PC-9 (cell line): ENCODE results near the gene LGI1. TPM values are rescaled to one million over a fixed set of nuclear protein-coding genes. Genes with fewer than 3 reads are reported as not detected.

Experiments used
- BruUV-seq: library from RNA; stranded (reverse); fragments of 400-500 nt; replicated peaks from 2 replicates; lab custom pipeline; 2021; lab: Mats Ljungman, UMichigan
- CTCF ChIA-PET: fragments of 300-600 bp; sonication (Branson Sonifier 250); formaldehyde crosslinking; loops from one replicate; lab custom pipeline; 2022; ENCODE audit warnings: antibody characterized with exemption; lab: Charles Lee
- POLR2A ChIA-PET: fragments of 300-600 bp; sonication (Branson Sonifier 250); formaldehyde crosslinking; loops from one replicate; lab custom pipeline; 2022; ENCODE audit warnings: antibody characterized with exemption; ENCODE audit not compliant: unreplicated experiment; lab: Charles Lee
- DNase-seq, 2 experiments: peaks; one replicate each; pipeline versions ENCODE4 v3.0.0 to v3.0.0-alpha.2; 2015 to 2022; ENCODE audit warnings: mixed read lengths in 1 of 2
- H2AFZ ChIP-seq: fragments of 200-600 bp; sonication (generic); 2 replicates; pipeline ENCODE4 v1.8.1; 2017; ENCODE audit warnings: antibody characterized with exemption
- H3F3A ChIP-seq: fragments of 200-600 bp; sonication (generic); 2 replicates; pipeline ENCODE4 v1.8.1; 2017; ENCODE audit warnings: antibody characterized with exemption, mild to moderate bottlenecking, low read depth; ENCODE audit not compliant: insufficient read depth
- H3K27ac ChIP-seq: fragments of 200-600 bp; sonication (generic); 2 replicates; pipeline ENCODE4 v1.6.1; 2016; ENCODE audit warnings: mixed run types
- H3K27me3 ChIP-seq: fragments of 200-600 bp; sonication (generic); 2 replicates; pipeline ENCODE4 v1.6.1; 2016; ENCODE audit warnings: low read depth, mixed run types; ENCODE audit not compliant: insufficient read depth
- H3K36me3 ChIP-seq: fragments of 200-600 bp; sonication (generic); 2 replicates; pipeline ENCODE4 v1.6.1; 2016; ENCODE audit warnings: low read depth, mixed run types
- H3K4me1 ChIP-seq: fragments of 200-600 bp; sonication (generic); replicated peaks from 2 replicates; pipeline ENCODE4 v1.6.1; 2016; ENCODE audit warnings: mixed run types; ENCODE audit not compliant: insufficient read depth
- H3K4me2 ChIP-seq: fragments of 200-600 bp; sonication (generic); 2 replicates; pipeline ENCODE4 v1.6.1; 2017; ENCODE audit warnings: mixed run types
- H3K4me3 ChIP-seq: fragments of 200-600 bp; sonication (generic); 2 replicates; pipeline ENCODE4 v1.6.1; 2016; ENCODE audit warnings: mixed run types
- H3K79me2 ChIP-seq: fragments of 200-600 bp; sonication (generic); 2 replicates; pipeline ENCODE4 v1.6.1; 2017; ENCODE audit warnings: low read depth, mixed run types
- H3K9me2 ChIP-seq: fragments of 200-600 bp; sonication (generic); 2 replicates; pipeline ENCODE4 v1.8.1; 2017; ENCODE audit warnings: mild to moderate bottlenecking; ENCODE audit not compliant: insufficient read depth
- H3K9me3 ChIP-seq: fragments of 200-600 bp; sonication (generic); 2 replicates; pipeline ENCODE4 v1.8.1; 2016; ENCODE audit warnings: low read depth; ENCODE audit not compliant: insufficient read depth
- H4K20me1 ChIP-seq: fragments of 200-600 bp; sonication (generic); 2 replicates; pipeline ENCODE4 v1.8.1; 2017; ENCODE audit not compliant: insufficient read depth
- EZH2 ChIP-seq: fragments of 200-600 bp; sonication (generic); IDR thresholded peaks from 2 replicates; pipeline ENCODE4 v1.8.0; 2017; ENCODE audit warnings: antibody characterized with exemption, low read depth
- intact Hi-C: fragments of 100-400 bp; cut with micrococcal nuclease; formaldehyde crosslinking; loops from one replicate; pipeline ENCODE4 v1.10.0; 2022; ENCODE audit not compliant: unreplicated experiment
- total RNA-seq: library from RNA; stranded (reverse); gene quantifications from 2 replicates; pipeline ENCODE4 v1.2.3, GENCODE V29; 2021
- TF ChIP-seq, protein P1 (sequence below): fragments of 200-600 bp; sonication (generic); conservative IDR thresholded peaks from 2 replicates; pipeline ENCODE4 v1.6.1; 2017; ENCODE audit warnings: mixed run types, antibody characterized with exemption, mild to moderate bottlenecking, moderate library complexity

The LGI1 gene
- total RNA-seq, 1 experiment from 2014 or later = not detected

GRCh38 chr10:93762979-93763391, 5.2 kb downstream of the LGI1 start:
- CTCF ChIA-PET = no interaction called here
- Histone ChIP-seq H3K27ac (no peak overlapping the region), H3F3A (no peaks in the 10 kb centered on the region), H3K4me3 (no peak overlapping the region), H3K9me2 (no peaks in the 10 kb centered on the region), H3K4me2 (no peak overlapping the region), H3K36me3 (no peaks in the 10 kb centered on the region), H4K20me1 (no peaks in the 10 kb centered on the region), H3K9me3 (no peaks in the 10 kb centered on the region), H3K4me1 (no peaks in the 10 kb centered on the region), H3K27me3 (no peaks in the 10 kb centered on the region), H3K79me2 (no peaks in the 10 kb centered on the region), H2AFZ (no peak overlapping the region)
- no peak for TF ChIP-seq EZH2
- TF ChIP-seq, protein P1, sequence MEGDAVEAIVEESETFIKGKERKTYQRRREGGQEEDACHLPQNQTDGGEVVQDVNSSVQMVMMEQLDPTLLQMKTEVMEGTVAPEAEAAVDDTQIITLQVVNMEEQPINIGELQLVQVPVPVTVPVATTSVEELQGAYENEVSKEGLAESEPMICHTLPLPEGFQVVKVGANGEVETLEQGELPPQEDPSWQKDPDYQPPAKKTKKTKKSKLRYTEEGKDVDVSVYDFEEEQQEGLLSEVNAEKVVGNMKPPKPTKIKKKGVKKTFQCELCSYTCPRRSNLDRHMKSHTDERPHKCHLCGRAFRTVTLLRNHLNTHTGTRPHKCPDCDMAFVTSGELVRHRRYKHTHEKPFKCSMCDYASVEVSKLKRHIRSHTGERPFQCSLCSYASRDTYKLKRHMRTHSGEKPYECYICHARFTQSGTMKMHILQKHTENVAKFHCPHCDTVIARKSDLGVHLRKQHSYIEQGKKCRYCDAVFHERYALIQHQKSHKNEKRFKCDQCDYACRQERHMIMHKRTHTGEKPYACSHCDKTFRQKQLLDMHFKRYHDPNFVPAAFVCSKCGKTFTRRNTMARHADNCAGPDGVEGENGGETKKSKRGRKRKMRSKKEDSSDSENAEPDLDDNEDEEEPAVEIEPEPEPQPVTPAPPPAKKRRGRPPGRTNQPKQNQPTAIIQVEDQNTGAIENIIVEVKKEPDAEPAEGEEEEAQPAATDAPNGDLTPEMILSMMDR = no peak
- intact Hi-C loops = no loop called here
- BruUV-seq = no TSS peak
- no peak for DNase-seq
- POLR2A ChIA-PET = no interaction called here

GRCh38 chr10:93766918-93767317, 9.2 kb downstream of the LGI1 start:
- no peaks in the 10 kb centered on the region for H3K27me3 ChIP-seq
- H3K27ac ChIP-seq = no peak overlapping the region
- ChIA-PET POLR2A (no interaction called here), CTCF (no interaction called here)
- H3K4me1 ChIP-seq = no peaks in the 10 kb centered on the region
- no peak overlapping the region for H2AFZ ChIP-seq
- no peaks in the 10 kb centered on the region for H3K9me3 ChIP-seq
- BruUV-seq = no TSS peak
- no peaks in the 10 kb centered on the region for H3K79me2 ChIP-seq
- H3K4me3 ChIP-seq = no peak overlapping the region
- intact Hi-C loops = no loop called here
- H3K36me3 ChIP-seq = no peaks in the 10 kb centered on the region
- no peak for DNase-seq
- no peak for TF ChIP-seq EZH2
- TF ChIP-seq, protein P1 = no peak
- H3K9me2 ChIP-seq = no peaks in the 10 kb centered on the region
- H4K20me1 ChIP-seq = no peaks in the 10 kb centered on the region
- H3K4me2 ChIP-seq = no peak overlapping the region
- no peaks in the 10 kb centered on the region for H3F3A ChIP-seq

DNA sequence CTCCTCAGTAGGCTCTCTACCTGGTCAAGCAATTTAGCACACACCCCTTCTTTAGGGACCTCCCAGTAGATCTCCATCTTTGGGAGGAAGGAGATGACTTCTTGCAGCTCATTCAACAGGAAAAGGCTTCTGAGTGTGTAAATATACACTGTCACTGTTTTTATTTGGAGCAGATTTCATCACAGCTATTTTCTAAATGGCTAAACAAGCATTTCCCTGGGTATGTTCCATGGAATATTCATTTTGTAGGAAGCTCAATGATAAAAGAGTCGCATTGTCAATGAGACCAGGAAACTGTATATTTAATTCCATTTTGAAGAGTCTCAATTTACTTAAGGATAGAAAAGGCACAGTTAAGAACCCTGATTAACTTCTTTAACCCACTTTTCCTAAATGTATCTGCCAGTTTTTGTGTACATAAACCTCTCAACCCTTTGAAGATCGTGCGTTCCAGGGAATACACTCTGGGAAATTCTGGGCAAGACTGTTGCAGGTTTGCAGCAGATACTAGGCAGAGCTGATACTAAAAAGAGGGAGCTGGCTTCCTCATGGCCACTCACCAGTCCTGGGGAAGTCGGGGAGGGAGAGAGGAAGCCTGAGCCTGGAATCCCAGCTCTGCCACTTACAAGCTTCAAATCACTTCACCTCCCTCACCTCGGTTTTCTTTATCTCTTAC, 10.1 kb downstream of the LGI1 start:
- Histone ChIP-seq H3K9me2 (no peaks in the 10 kb centered on the region), H3K4me2 (no peak overlapping the region), H4K20me1 (no peaks in the 10 kb centered on the region), H3K4me1 (no peaks in the 10 kb centered on the region), H3K36me3 (no peaks in the 10 kb centered on the region), H3K27me3 (no peaks in the 10 kb centered on the region), H3F3A (no peaks in the 10 kb centered on the region), H3K79me2 (no peaks in the 10 kb centered on the region), H3K9me3 (no peaks in the 10 kb centered on the region), H3K27ac (no peak overlapping the region), H2AFZ (no peak overlapping the region), H3K4me3 (no peak overlapping the region)
- no peak for TF ChIP-seq EZH2
- TF ChIP-seq, protein P1 = no peak
- DNase-seq = no peak
- CTCF ChIA-PET = no interaction called here
- BruUV-seq = no TSS peak
- intact Hi-C loops = no loop called here
- POLR2A ChIA-PET = interaction anchor here (0.5 kb wide), 1 partner anchor 1078 kb away, joined by 12 read pairs; no protein-coding TSS in a partner anchor
